Stimulated activated CD8-positive, alpha-beta memory T cell treated with anti-CD3 and anti-CD28 coated beads, Interleukin-4, amount 100 ng/mL, for 24 hours (primary cell): ENCODE results near the gene ADAT1.

Source experiments
- DNase-seq: peaks from one replicate; pipeline ENCODE4 v3.0.0-alpha.2; 2020; ENCODE audit warnings: low read depth

The ADAT1 gene

GRCh38 chr16:75576384-75576811 is 46.7 kb downstream of the ADAT1 start:
- no peak for DNase-seq

GRCh38 chr16:75575958-75576357 is 47.1 kb downstream of the ADAT1 start:
- no peak for DNase-seq

GRCh38 chr16:75573955-75574354 is 49.1 kb downstream of the ADAT1 start:
- no peak for DNase-seq

GRCh38 chr16:75572864-75573542 is 50.1 kb downstream of the ADAT1 start:
- no peak for DNase-seq

- DNase-seq = no peak
Observed at GRCh38 chr16:75570396-75571065, 52.5 kb downstream of the ADAT1 start.

GRCh38 chr16:75567911-75568310 is 55.2 kb downstream of the ADAT1 start:
- no peak for DNase-seq

DNA sequence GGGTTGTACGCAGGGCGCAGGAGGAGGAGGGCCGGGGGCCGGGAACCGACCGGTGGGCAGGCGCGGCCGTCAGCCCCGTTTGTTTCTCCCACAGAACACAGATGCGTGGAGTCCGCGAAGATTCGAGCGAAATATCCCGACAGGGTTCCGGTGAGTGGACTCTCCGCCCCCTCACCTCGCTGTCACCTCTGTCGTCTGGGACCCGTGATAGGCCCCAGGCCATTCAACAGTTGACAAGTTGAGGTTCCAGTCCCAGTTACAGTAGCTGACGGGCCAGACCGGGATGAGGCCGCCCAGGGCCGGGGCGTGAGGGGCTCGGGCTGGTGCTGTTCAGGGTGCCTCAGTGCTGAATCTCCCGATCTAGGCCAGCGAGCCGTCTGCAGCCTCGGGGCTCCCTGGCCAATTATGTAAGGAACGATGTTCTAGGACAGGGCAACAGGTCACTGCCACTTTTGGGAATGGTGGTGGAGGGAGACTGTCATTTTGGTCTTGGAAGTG is 56.3 kb downstream of the ADAT1 start:
- no peak for DNase-seq

- DNase-seq = peak; percentile 88
Observed at GRCh38 chr16:75566040-75566757, 56.9 kb downstream of the ADAT1 start, which contains the start of gene GABARAPL2. Gene GABARAPL2 (plus strand): TSS chr16:75566379. CDS start chr16:75566487, 108 bp downstream.

GRCh38 chr16:75565640-75566039 is 57.4 kb downstream of the ADAT1 start:
- DNase-seq = no peak

GRCh38 chr16:75559564-75560372 is 63.3 kb downstream of the ADAT1 start:
- DNase-seq = no peak

DNA sequence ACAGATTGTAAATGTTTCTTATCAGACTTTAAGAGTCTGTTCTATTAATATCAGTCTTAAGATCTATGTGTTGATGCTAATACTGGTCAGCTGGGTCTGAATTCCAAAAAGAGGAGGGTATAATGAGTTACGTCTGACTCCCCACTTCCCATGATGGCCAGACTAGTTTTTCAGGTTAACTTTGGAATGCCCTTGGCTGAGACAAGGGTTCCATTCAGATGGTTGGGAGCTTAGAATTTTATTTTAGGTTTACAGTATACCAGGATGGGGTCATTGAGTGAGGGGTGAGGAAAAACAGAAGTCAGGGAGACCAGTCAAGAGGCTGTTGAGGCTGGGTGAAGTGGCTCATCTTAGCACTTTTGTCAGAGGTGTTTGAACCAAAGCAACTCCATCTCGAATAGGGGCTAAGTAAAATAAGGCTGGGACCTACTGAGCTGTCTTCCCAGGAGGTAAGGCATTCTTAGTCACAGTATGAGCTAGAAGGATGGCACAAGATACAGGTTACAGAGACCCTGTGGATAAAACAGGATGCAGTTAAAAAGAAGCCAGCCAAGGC is 64.2 kb downstream of the ADAT1 start:
- no peak for DNase-seq

GRCh38 chr16:75556431-75556950 is 66.6 kb downstream of the ADAT1 start:
- DNase-seq = no peak

- peak; percentile 98 for DNase-seq
Observed at GRCh38 chr16:75555707-75556430, 67.2 kb downstream of the ADAT1 start, which contains the start of gene TMEM231. Gene TMEM231 (minus strand): TSS chr16:75556252. CDS start chr16:75556209, 43 bp downstream.

DNA sequence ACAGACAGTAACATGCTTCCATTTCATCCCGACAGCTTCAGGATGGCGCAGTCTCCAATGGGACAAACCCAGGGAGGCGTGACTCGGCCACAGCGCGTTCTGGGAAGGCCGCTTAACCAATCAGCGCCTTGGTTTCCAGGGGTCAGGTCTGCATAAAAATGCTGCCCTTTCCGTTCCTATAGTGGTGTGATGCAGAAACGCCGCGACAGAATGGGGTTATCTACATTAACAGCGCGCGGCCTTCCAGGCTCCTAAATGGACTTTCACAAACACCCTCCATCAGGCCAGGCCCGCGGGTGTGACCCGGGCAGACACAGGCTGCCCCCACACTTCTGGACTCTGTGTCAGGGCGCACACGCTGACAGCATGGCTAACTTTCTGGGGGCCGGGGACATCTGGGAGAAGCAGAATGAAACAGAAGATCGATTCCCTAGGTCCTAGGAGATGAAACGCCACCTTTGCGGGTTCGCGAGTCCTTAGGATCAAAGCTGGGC is 67.8 kb downstream of the ADAT1 start:
- no peak for DNase-seq

- DNase-seq = no peak
Observed at GRCh38 chr16:75552951-75553350, 70.1 kb downstream of the ADAT1 start.

- no peak for DNase-seq
Observed at GRCh38 chr16:75550211-75550662, 72.8 kb downstream of the ADAT1 start.
